Spleen (tissue), 11 donors: ENCODE data around the gene TAF4. TPM values are rescaled to one million over a fixed set of nuclear protein-coding genes. Genes with fewer than 3 reads are reported as not detected.
"Not testable (repeated sequence)": the region's sequence is repeated elsewhere in the genome, so short reads cannot be mapped to it uniquely, and the experiment has no call there.

Experiments used
- DNase-seq: peaks from one replicate; pipeline ENCODE4 v3.0.0-alpha.2; 2020
- H3K27ac ChIP-seq, 8 donors: fragments of 200-600 bp; sonication (generic) in 7 of 8; 1 replicate in 4 of 8; 2 replicates in 4 of 8; pipeline versions ENCODE4 v1.5.0 to v1.8.0; 2016 to 2021; ENCODE audit warnings: inconsistent platforms in 4 of 8, mild to moderate bottlenecking in 4 of 8, moderate library complexity in 1 of 8
- H3K27me3 ChIP-seq, 7 donors: fragments of 200-600 bp; sonication (generic) in 6 of 7; replicated peaks in 1 of 7; 1 replicate in 4 of 7; 2 replicates in 3 of 7; pipeline versions ENCODE4 v1.5.0 to v1.8.0; 2016 to 2021; ENCODE audit warnings: inconsistent platforms in 3 of 7, mild to moderate bottlenecking in 1 of 7
- H3K36me3 ChIP-seq, 6 donors: fragments of 200-600 bp; sonication (generic) in 5 of 6; 1 replicate in 4 of 6; 2 replicates in 2 of 6; pipeline versions ENCODE4 v1.5.0 to v1.8.0; 2016 to 2021; ENCODE audit warnings: inconsistent platforms in 2 of 6
- H3K4me1 ChIP-seq, 6 donors: fragments of 200-600 bp; sonication (generic) in 5 of 6; 1 replicate in 3 of 6; 2 replicates in 3 of 6; pipeline versions ENCODE4 v1.5.0 to v1.8.0; 2016 to 2021; ENCODE audit warnings: inconsistent platforms in 3 of 6
- H3K4me3 ChIP-seq, 8 donors: fragments of 200-600 bp; sonication (generic) in 7 of 8; 1 replicate in 4 of 8; 2 replicates in 4 of 8; pipeline versions ENCODE4 v1.5.0 to v1.8.0; 2016 to 2021; ENCODE audit warnings: inconsistent platforms in 4 of 8, mild to moderate bottlenecking in 4 of 8, moderate library complexity in 2 of 8
- H3K9me3 ChIP-seq, 8 donors: fragments of 200-600 bp; sonication (generic) in 7 of 8; 1 replicate in 4 of 8; 2 replicates in 4 of 8; pipeline versions ENCODE4 v1.5.0 to v1.8.0; 2016 to 2021; ENCODE audit warnings: inconsistent platforms in 4 of 8
- CTCF ChIP-seq, 11 experiments: fragments of 200-600 bp in 7 of 11; fragments of 450-650 bp in 4 of 11; sonication (generic) in 4 of 11; IDR thresholded peaks in 8 of 11; conservative IDR thresholded peaks in 3 of 11; 1 replicate in 7 of 11; 2 replicates in 4 of 11; pipeline versions ENCODE4 v1.4.0 to v1.8.0; 2016 to 2021; ENCODE audit warnings: antibody characterized with exemption in 11 of 11, inconsistent platforms in 4 of 11, mild to moderate bottlenecking in 1 of 11
- POLR2A ChIP-seq, 3 donors: fragments of 450-650 bp; IDR thresholded peaks; one replicate each; pipeline ENCODE4 v1.5.1; 2017; ENCODE audit warnings: antibody characterized with exemption in 3 of 3, mild to moderate bottlenecking in 1 of 3
- POLR2AphosphoS5 ChIP-seq, 3 donors: sonication (generic); formaldehyde crosslinking; IDR thresholded peaks; one replicate each; pipeline ENCODE4 v1.5.1; 2017; ENCODE audit warnings: antibody characterized with exemption in 3 of 3
- WGBS, 5 donors: extraction: QIAGEN DNeasy Blood & Tissue Kit in 3 of 5; methylation state at CpG; one replicate each; pipeline versions ENCODE4 v1.1.5 to v1.1.7; 2013 to 2018; 5-methylcytosine and 5-hydroxymethylcytosine counted together
- intact Hi-C: fragments of 100-400 bp; cut with DNase I; formaldehyde crosslinking; loops from one replicate; pipeline ENCODE4 v1.15.0; 2023; ENCODE audit warnings: low total_unique reads
- polyA plus RNA-seq, 3 donors: library from polyadenylated mRNA; stranded (reverse); fragments of 200-250 nt; gene quantifications; one replicate each; pipeline ENCODE4 v1.2.1, GENCODE V29; 2013
- total RNA-seq, 7 donors: library from RNA; depleted of rRNA in 3 of 7; stranded (reverse); fragments of >200 nt in 3 of 7; fragmentation: NEBNext Ultra II Directional in 4 of 7; extraction: Animal tissue kit (Norgen Biotek cat#: 25700) in 4 of 7; gene quantifications; one replicate each; pipeline versions ENCODE4 v1.1.0 to v1.2.1, GENCODE V29; 2016 to 2021
- donor health status: healthy with polysubstance abuse.
- donor health status: DM: no; HTN: no; CAD: no; lungs with moderate emphysema.
- donor health status: DM: no; HTN: no; CAD: no.
- donor health status: Bipolar disorder and iron deficiency.
- donor health status: healthy.
- donor health status: DM: no; HTN: no; CAD: no.
- donor health status: DM: yes; HTN: yes; CAD: no.

Gene TAF4
- total and polyA plus RNA-seq, 10 donors = 4.3 to 28.3 (median 16.5) TPM

GRCh38 chr20:61973515-61974356 lies 91.9 kb downstream of the TAF4 start:
- WGBS, 5 donors = 95 to 97% (median 96%) methylated on average over 25 of the region's 25 CpGs
- TF ChIP-seq CTCF (IDR thresholded peaks at IDR 0.05 in 8 of 11, conservative IDR thresholded peaks at IDR 0.05 in 3 of 11) (no peak), POLR2AphosphoS5 (IDR thresholded peaks at IDR 0.05) (no peak), POLR2A (IDR thresholded peaks at IDR 0.05) (no peak)
- no peak overlapping the region for H3K27ac ChIP-seq

GRCh38 chr20:61972636-61973508 lies 92.8 kb downstream of the TAF4 start:
- no peaks in the 10 kb centered on the region for H3K4me1 ChIP-seq
- intact Hi-C loops = no loop called here
- peaks cover 0 to 4% (median 0%) of the 10 kb centered on the region in 8 donors for H3K9me3 ChIP-seq
- no peak overlapping the region for H3K27ac ChIP-seq
- peaks cover 0 to 64% (median 40%) of the 10 kb centered on the region in 6 donors for H3K36me3 ChIP-seq
- TF ChIP-seq CTCF (IDR thresholded peaks at IDR 0.05 in 8 of 11, conservative IDR thresholded peaks at IDR 0.05 in 3 of 11) = no peak
- no peak for TF ChIP-seq POLR2A (IDR thresholded peaks at IDR 0.05)
- no peak for TF ChIP-seq POLR2AphosphoS5 (IDR thresholded peaks at IDR 0.05)
- 93 to 95% (median 94%) methylated on average over 27 of the region's 27 CpGs for WGBS, 5 donors
- peak; percentile 57 for DNase-seq
- no peak overlapping the region for H3K4me3 ChIP-seq
- no peaks in the 10 kb centered on the region for H3K27me3 ChIP-seq

More at GRCh38 chr20:61973515-61974356, 91.9 kb downstream of the TAF4 start:
- Histone ChIP-seq H3K27me3 (no peaks in the 10 kb centered on the region), H3K36me3 (peaks cover 0 to 68% (median 40%) of the 10 kb centered on the region in 6 donors), H3K4me1 (no peaks in the 10 kb centered on the region), H3K9me3 (peaks cover 0 to 4% (median 0%) of the 10 kb centered on the region in 8 donors), H3K4me3 (no peak overlapping the region)
- DNase-seq = peak; percentile 49
- intact Hi-C loops = no loop called here

- H3K27ac ChIP-seq, H3K27me3 ChIP-seq, H3K9me3 ChIP-seq, H3K4me3 ChIP-seq, H3K4me1 ChIP-seq, intact Hi-C loops: not testable (repeated sequence)
- peaks cover 0 to 51% (median 37%) of the 10 kb centered on the region in 6 donors for H3K36me3 ChIP-seq
- DNase-seq = peak; percentile 36
- WGBS, 5 donors = 95 to 99% (median 97%) methylated on average over 9 to 13 of the region's 13 CpGs
These were observed 94.1 kb downstream of the TAF4 start for GRCh38 chr20:61971595-61971994.

DNA sequence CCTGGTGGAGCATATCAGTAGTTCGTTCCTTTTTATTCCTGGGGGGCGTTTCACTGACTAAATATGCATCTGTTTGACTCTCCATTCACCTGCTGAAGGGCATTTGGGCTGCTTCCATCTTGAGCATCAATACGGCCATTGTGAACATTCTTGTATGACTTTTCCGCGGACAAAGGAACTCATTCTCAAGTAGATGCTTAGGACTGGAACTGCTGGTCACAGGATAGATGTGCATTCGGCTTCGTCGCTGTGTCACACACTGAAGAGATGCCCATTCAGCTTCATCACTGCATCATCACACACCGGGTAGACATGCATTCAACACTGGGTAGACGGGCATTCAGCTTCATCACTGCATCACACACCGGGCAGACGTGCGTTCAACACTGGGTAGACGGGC lies 95.3 kb downstream of the TAF4 start:
- intact Hi-C loops = no loop called here
- no peak overlapping the region for H3K4me3 ChIP-seq
- WGBS, 5 donors = 88 to 96% (median 95%) methylated on average over 8 to 14 of the region's 14 CpGs

More for the DNA sequence above, 95.3 kb downstream of the TAF4 start:
- TF ChIP-seq POLR2AphosphoS5 (IDR thresholded peaks at IDR 0.05) (no peak), POLR2A (IDR thresholded peaks at IDR 0.05) (no peak), CTCF (IDR thresholded peaks at IDR 0.05 in 8 of 11, conservative IDR thresholded peaks at IDR 0.05 in 3 of 11) (no peak)
- peaks cover 0 to 4% (median 0%) of the 10 kb centered on the region in 8 donors for H3K9me3 ChIP-seq
- H3K36me3 ChIP-seq = peaks cover 0 to 39% (median 29%) of the 10 kb centered on the region in 6 donors
- H3K27me3 ChIP-seq = peaks cover 0 to 19% (median 12%) of the 10 kb centered on the region in 7 donors
- H3K27ac ChIP-seq = no peak overlapping the region
- DNase-seq = no peak
- peaks cover 0 to 19% (median 3%) of the 10 kb centered on the region in 6 donors for H3K4me1 ChIP-seq
